Colonic mucosa (tissue), 4 donors: ENCODE results near the gene DUSP18. TPM values are rescaled to one million over a fixed set of nuclear protein-coding genes. Genes with fewer than 3 reads are reported as not detected.

Experiments
- DNase-seq: peaks from one replicate; pipeline ENCODE4 v3.0.0-alpha.2; 2020
- H3K27ac ChIP-seq: fragments of 200-600 bp; one replicate; pipeline ENCODE4 v1.8.0; 2021
- H3K27me3 ChIP-seq: fragments of 200-600 bp; one replicate; pipeline ENCODE4 v1.8.0; 2021
- H3K36me3 ChIP-seq: fragments of 200-600 bp; one replicate; pipeline ENCODE4 v1.8.0; 2021
- H3K4me1 ChIP-seq: fragments of 200-600 bp; one replicate; pipeline ENCODE4 v1.8.0; 2021; ENCODE audit warnings: mild to moderate bottlenecking
- H3K4me3 ChIP-seq: fragments of 200-600 bp; one replicate; pipeline ENCODE4 v1.8.0; 2021
- H3K9ac ChIP-seq, 2 donors: one replicate each; pipeline ENCODE4 v1.7.0; 2013; ENCODE audit warnings: control low read depth in 2 of 2, low read depth in 2 of 2, low read length in 2 of 2
- H3K9me3 ChIP-seq: fragments of 200-600 bp; one replicate; pipeline ENCODE4 v1.8.0; 2021
- intact Hi-C: fragments of 100-400 bp; cut with DNase I; formaldehyde crosslinking; loops from one replicate; pipeline ENCODE4 v1.14.1; 2022
- total RNA-seq, 2 donors: library from RNA; stranded (reverse); fragmentation: NEBNext Ultra II Directional in 1 of 2; extraction: Animal tissue kit (Norgen Biotek cat#: 25700) in 1 of 2; gene quantifications; one replicate each; pipeline ENCODE4 v1.2.1, GENCODE V29; 2021
- TF ChIP-seq, protein P1 (sequence below): fragments of 200-600 bp; IDR thresholded peaks from one replicate; pipeline ENCODE4 v1.8.0; 2022; ENCODE audit warnings: antibody characterized with exemption, mild to moderate bottlenecking
- donor health status: healthy.
- donor health status: DM: no; HTN: no; CAD: no.
- donor health status: DM: no; HTN: no; CAD: no.

DUSP18 gene
- total RNA-seq, 2 donors from 2014 or later, result 15.2 to 17.1 TPM

- no peaks in the 10 kb centered on the region for H3K9me3 ChIP-seq
- no peak for DNase-seq
- TF ChIP-seq, protein P1, sequence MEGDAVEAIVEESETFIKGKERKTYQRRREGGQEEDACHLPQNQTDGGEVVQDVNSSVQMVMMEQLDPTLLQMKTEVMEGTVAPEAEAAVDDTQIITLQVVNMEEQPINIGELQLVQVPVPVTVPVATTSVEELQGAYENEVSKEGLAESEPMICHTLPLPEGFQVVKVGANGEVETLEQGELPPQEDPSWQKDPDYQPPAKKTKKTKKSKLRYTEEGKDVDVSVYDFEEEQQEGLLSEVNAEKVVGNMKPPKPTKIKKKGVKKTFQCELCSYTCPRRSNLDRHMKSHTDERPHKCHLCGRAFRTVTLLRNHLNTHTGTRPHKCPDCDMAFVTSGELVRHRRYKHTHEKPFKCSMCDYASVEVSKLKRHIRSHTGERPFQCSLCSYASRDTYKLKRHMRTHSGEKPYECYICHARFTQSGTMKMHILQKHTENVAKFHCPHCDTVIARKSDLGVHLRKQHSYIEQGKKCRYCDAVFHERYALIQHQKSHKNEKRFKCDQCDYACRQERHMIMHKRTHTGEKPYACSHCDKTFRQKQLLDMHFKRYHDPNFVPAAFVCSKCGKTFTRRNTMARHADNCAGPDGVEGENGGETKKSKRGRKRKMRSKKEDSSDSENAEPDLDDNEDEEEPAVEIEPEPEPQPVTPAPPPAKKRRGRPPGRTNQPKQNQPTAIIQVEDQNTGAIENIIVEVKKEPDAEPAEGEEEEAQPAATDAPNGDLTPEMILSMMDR, result no peak
- no peak overlapping the region for H3K27ac ChIP-seq
- H3K4me3 ChIP-seq, result no peak overlapping the region
- no peaks in the 10 kb centered on the region for H3K36me3 ChIP-seq
- H3K9ac ChIP-seq, result peak overlapping the region in 1 of 2 donors; percentile 24
- intact Hi-C loops, result no loop called here
- no peaks in the 10 kb centered on the region for H3K27me3 ChIP-seq
- H3K4me1 ChIP-seq, result peaks cover 5% of the 10 kb centered on the region
These were observed 21.0 kb downstream of the DUSP18 start for GRCh38 chr22:30646518-30647160.

DNA sequence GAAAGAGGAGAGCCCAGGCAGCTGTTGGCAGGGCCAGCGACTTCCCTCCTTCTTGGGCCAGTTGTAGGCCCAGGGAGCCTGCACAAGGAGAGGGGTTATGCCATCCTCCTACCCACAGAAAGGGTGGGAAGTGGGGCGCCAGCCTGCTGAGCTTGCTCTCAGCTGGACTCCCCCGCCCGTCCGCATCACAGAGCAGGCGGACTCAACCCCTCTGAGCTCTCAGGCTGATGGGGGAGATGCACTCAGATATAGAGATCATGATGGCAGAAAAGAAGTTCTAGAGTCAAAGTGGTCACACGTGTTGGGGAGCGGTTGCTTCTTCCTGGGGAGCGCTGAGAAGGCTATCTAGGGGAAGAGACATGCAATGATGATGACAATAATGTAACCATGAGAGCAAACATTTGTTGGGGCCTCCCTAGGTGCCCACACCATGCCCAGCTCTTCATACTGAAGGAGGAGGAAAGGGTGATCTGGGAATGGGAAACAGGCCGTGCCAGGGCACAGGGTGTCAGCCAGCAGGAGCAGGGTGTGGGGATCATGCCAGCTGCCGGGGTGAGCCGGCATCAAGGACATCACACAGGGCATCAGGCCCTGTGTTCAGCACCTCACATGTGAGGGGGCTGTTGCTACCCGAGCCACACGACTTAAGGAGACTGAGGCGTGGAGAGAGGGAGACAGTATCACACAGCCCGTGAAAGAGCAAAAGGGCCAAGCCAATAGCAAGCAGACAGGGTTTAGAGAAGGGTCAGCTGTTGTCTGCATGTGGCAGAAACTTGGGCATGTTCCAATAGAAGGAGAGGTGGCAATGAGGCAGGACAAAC is 24.4 kb downstream of the DUSP18 start:
- intact Hi-C loops, result no loop called here
- Histone ChIP-seq H3K4me1 (no peaks in the 10 kb centered on the region), H3K9ac (peak overlapping the region; percentile 5 to 12), H3K9me3 (no peaks in the 10 kb centered on the region), H3K27ac (no peak overlapping the region), H3K36me3 (no peaks in the 10 kb centered on the region), H3K4me3 (no peak overlapping the region), H3K27me3 (no peaks in the 10 kb centered on the region)
- no peak for DNase-seq
- TF ChIP-seq, protein P1, result no peak

DNA sequence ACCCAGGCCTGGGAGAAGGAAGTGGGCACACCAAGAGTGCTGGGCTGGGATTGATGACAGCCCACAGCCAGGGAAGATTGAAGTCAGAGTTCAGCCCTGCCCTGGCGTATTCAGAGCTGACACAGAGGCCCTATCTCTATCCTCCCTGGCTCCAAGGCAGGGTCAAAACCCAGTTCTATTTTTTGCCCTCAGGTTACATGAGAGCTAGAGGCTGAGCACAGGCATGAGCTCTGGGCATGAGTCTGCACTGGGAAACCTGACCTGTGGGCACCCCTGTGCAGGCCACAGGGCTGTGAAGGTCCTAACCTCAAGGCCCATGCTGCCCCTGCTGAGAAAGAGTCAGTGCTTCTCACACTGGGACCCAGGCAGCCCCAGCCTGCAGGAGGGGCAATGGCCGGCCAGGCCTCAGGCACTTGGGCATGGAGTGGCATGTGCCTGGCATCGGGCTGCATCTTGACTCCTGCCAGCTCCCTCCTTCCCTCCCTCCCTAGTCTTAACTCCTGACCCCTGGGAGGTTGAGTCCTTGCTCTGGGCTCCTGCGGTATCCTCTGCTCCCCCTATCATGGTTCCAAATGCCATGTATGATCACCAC is 26.7 kb downstream of the DUSP18 start:
- Histone ChIP-seq H3K9ac (no peak overlapping the region), H3K4me3 (no peak overlapping the region), H3K36me3 (no peaks in the 10 kb centered on the region), H3K4me1 (peaks cover 10% of the 10 kb centered on the region), H3K27me3 (no peaks in the 10 kb centered on the region), H3K9me3 (no peaks in the 10 kb centered on the region), H3K27ac (no peak overlapping the region)
- no peak for DNase-seq
- TF ChIP-seq, protein P1, result no peak
- intact Hi-C loops, result no loop called here

DNA sequence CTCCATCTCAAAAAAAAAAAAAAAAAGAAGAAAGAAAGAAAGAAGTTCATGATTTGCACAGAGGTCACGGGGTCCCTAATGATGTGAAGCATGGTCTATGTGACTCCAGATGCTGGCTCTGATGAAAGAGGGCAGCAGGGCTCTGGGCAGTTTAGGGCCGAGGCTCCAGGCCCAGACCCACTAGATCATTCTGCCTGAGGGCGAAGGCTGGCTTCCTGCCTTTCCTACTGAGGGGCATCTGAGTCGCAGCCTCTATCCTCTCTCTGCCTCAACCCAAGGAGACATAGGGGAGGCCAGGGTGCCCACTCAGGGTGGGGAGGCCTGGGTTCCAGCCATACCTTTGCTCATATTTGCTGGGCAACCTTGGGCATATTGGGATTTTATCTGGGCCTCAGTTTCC is 27.3 kb downstream of the DUSP18 start:
- DNase-seq, result no peak
- no peak overlapping the region for H3K4me3 ChIP-seq
- no peak overlapping the region for H3K27ac ChIP-seq
- TF ChIP-seq, protein P1, result no peak
- no peaks in the 10 kb centered on the region for H3K36me3 ChIP-seq
- peaks cover 10% of the 10 kb centered on the region for H3K4me1 ChIP-seq
- no peak overlapping the region for H3K9ac ChIP-seq
- H3K9me3 ChIP-seq, result no peaks in the 10 kb centered on the region
- intact Hi-C loops, result no loop called here
- no peaks in the 10 kb centered on the region for H3K27me3 ChIP-seq

DNA sequence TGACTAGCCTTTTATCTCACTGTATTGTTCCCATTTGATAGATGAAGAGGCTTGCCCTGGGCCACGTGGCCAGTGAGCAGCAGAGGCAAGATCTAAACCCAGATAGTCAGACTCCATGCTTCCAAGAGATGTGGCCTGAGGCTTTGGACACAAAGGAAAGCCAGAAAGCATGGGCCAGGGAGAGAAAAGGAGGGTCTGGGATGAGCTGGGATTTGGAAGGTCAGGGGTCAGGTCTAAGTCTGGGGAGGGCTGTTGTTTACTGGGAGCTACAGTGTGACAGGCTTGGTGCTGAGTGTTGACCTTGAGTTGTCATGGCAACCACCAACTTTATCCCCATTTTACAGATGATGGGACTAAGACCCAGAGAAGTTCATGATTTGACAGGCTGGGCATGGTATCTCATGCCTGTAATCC is 30.0 kb downstream of the DUSP18 start:
- no peak for DNase-seq
- TF ChIP-seq, protein P1, result no peak
- no peak overlapping the region for H3K9ac ChIP-seq
- H3K9me3 ChIP-seq, result no peaks in the 10 kb centered on the region
- intact Hi-C loops, result loop anchor here (10.0 kb wide), 1 partner anchor 287 kb away; no protein-coding TSS in a partner anchor
- no peaks in the 10 kb centered on the region for H3K27me3 ChIP-seq
- no peak overlapping the region for H3K27ac ChIP-seq
- no peak overlapping the region for H3K4me3 ChIP-seq
- H3K36me3 ChIP-seq, result no peaks in the 10 kb centered on the region
- peaks cover 15% of the 10 kb centered on the region for H3K4me1 ChIP-seq
